Measurements from ENCODE around the gene TAF11.
A peak's percentile ranks its signal among the peaks of the same experiment; 100 is the strongest.
"Not testable (repeated sequence)": the region's sequence is repeated elsewhere in the genome, so short reads cannot be mapped to it uniquely, and the experiment has no call there.

Gene TAF11

DNA sequence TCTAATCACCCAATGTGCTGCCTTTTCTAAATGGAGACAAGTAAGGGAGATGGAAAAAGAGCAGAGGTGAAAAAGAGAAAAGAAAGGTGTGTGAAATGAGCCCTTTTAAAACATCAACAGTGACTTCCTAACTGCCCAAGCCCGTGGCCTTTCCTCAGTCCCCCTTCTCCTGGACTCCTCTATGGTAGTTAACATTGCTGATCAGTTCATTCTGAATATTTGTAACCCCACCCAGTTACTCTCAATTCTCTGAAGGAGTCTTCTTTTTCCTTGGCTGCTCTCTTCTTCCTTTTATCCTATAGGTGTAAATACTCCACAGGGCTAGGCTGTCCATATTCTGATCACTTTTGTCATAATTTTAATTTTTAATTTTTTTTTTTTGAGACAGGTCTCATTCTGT is 27.1 kb downstream of the TAF11 start:
- Mint-ChIP-seq H3K27me3 (no peaks in the 10 kb centered on the region), H3K4me3 (no peak overlapping the region), H3K4me1 (ENCODE audit: low read depth) (no peaks in the 10 kb centered on the region), H3K9me3 (no peaks in the 10 kb centered on the region), H3K27ac (no peak overlapping the region), H3K36me3 (ENCODE audit: low read depth) (peaks cover 52% of the 10 kb centered on the region)

DNA sequence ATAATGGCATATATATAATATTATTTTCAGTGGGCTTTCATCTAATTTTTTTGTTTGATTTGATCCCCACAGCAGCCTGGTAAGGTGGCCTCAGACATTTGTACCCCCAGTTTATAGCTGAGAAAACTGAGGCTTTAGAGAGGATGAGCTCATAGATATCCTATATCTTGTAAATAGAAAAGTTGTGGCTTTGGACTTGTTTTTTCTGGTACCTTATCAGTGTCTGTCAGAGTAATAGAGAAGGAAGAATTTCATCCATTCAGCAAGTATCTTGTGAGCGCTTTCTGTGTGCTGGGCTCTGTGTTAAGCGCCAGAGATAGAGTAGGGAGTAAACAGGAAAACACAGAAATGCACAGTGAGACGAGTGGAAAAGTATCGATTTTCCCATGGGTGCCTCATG is 27.9 kb downstream of the TAF11 start:
- Mint-ChIP-seq H3K27ac (no peak overlapping the region), H3K4me1 (ENCODE audit: low read depth) (no peaks in the 10 kb centered on the region), H3K9me3 (no peaks in the 10 kb centered on the region), H3K36me3 (ENCODE audit: low read depth) (peaks cover 57% of the 10 kb centered on the region), H3K27me3 (no peaks in the 10 kb centered on the region), H3K4me3 (no peak overlapping the region)

DNA sequence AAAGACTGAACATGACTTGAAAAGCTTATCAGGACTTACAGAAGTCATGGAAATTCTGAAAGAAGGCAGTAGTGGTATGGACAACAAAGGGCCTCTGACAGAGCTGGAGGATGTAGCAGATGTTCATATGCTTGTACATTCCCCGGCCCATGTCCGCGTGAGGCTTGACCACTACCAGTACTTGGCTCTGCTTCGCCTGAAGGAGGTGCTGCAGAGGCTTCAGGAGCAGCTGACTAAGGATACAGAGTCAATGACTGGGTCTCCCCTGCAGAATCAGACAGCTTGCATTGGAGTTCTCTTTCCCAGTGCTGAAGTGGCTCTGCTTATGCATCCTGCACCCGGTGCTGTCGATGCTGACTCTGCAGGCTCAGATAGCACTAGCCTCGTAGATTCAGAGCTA is 29.2 kb downstream of the TAF11 start:
- Mint-ChIP-seq H3K4me1 (ENCODE audit: low read depth) (no peaks in the 10 kb centered on the region), H3K27ac (no peak overlapping the region), H3K27me3 (no peaks in the 10 kb centered on the region), H3K4me3 (no peak overlapping the region), H3K9me3 (no peaks in the 10 kb centered on the region), H3K36me3 (ENCODE audit: low read depth) (peaks cover 56% of the 10 kb centered on the region)

DNA sequence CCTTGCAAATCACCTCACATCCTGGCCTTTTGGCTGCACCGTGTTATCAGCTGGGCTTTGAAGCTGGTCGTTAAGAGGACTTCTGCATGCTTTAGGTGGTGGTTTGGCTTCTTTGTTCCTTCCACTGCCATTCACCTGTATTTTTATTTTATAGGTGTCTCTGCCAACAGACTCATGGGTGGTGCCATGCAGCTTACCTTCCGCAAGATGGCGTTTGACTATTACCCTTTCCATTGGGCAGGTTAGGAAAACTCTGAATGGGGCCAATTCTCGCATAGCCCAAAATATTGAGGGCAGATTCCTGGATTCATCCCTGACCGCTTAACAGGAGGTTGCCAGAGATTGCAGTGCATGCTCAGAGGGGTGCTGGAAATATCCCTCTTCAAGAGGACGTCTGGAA is 32.4 kb downstream of the TAF11 start:
- no peak overlapping the region for H3K4me3 Mint-ChIP-seq
- H3K9me3 Mint-ChIP-seq = no peaks in the 10 kb centered on the region
- no peaks in the 10 kb centered on the region for H3K27me3 Mint-ChIP-seq
- H3K36me3 Mint-ChIP-seq (ENCODE audit: low read depth) = peaks cover 69% of the 10 kb centered on the region
- no peaks in the 10 kb centered on the region for H3K4me1 Mint-ChIP-seq (ENCODE audit: low read depth)
- no peak overlapping the region for H3K27ac Mint-ChIP-seq

DNA sequence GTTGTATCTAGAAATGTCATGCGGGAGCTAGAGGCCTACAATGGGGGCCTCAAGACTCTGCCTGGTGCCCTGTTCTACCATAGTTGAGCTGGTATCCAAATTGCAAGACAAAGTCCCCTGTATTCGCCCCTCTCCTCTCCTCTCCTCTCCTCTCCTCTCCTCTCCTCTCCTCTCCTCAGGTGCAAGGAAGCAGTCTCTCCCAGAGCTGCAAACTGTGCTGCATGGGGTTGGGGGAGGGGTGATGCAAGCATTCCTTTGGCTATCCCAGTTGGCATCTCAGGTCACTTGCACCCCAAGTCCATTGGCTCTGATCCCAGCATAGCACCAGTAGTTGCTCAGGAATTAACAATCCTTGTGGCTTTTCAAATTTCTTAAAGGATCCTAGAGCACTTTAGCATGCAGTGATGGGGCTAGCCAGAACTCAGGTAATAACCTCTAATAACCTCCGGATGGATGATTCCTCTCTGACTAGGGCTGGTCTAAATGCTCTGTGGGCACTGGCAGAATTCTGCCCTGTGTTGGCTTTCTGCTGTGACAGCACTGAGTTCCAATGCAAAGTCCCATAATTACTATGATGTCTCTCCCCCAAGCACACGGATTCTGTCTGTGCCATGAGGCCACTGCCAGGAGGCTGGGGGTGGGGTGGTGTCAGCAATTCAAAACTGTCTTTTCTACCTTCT is 35.3 kb downstream of the TAF11 start:
- H3K27me3 Mint-ChIP-seq = no peaks in the 10 kb centered on the region
- no peaks in the 10 kb centered on the region for H3K4me1 Mint-ChIP-seq (ENCODE audit: low read depth)
- no peaks in the 10 kb centered on the region for H3K9me3 Mint-ChIP-seq
- H3K27ac Mint-ChIP-seq = no peak overlapping the region
- peaks cover 54% of the 10 kb centered on the region for H3K36me3 Mint-ChIP-seq (ENCODE audit: low read depth)
- no peak overlapping the region for H3K4me3 Mint-ChIP-seq

DNA sequence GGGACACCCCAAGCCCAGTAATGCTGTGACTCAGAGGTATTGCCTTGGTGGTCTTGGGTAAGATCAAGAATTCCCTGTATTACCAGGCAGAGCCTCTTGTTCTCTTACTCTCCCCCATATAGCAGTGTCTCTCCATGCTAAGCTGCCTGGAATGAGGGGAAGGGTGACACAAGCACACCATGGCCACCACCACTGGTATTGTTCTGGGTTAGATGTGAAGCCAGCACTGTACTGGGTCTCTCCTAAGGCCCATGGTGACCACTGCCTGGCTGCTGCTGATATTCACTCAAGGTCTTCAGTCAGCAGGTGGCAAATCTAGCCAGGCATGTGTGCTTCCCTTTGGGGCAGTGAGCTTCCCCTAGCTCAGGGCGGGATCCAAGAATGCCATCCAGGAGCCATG is 36.5 kb downstream of the TAF11 start:
- no peaks in the 10 kb centered on the region for H3K4me1 Mint-ChIP-seq (ENCODE audit: low read depth)
- H3K36me3 Mint-ChIP-seq (ENCODE audit: low read depth) = peaks cover 47% of the 10 kb centered on the region
- H3K27ac Mint-ChIP-seq = no peak overlapping the region
- no peak overlapping the region for H3K4me3 Mint-ChIP-seq
- H3K9me3 Mint-ChIP-seq = no peaks in the 10 kb centered on the region
- H3K27me3 Mint-ChIP-seq = no peaks in the 10 kb centered on the region

DNA sequence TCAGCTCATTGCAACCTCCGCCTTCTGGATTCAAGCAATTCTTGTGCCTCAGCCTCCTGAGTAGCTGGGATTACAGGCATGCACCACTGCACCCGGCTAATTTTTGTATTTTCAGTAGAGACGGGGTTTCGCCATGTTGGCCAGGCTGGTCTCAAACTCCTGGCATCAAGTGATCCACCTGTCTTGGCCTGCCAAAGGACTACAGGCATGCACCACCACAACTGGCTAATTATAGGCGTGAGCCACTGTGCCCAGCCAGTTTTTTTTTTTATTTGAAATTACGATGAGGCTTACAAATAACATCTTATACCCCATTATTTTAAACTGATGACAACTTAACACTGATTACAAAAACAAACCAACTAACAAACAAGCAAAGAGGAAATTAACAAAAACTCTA is 38.8 kb downstream of the TAF11 start:
- not testable (repeated sequence) for H3K27me3 Mint-ChIP-seq; H3K4me1 Mint-ChIP-seq (ENCODE audit: low read depth); H3K27ac Mint-ChIP-seq; H3K9me3 Mint-ChIP-seq; H3K4me3 Mint-ChIP-seq
- peaks cover 39% of the 10 kb centered on the region for H3K36me3 Mint-ChIP-seq (ENCODE audit: low read depth)

DNA sequence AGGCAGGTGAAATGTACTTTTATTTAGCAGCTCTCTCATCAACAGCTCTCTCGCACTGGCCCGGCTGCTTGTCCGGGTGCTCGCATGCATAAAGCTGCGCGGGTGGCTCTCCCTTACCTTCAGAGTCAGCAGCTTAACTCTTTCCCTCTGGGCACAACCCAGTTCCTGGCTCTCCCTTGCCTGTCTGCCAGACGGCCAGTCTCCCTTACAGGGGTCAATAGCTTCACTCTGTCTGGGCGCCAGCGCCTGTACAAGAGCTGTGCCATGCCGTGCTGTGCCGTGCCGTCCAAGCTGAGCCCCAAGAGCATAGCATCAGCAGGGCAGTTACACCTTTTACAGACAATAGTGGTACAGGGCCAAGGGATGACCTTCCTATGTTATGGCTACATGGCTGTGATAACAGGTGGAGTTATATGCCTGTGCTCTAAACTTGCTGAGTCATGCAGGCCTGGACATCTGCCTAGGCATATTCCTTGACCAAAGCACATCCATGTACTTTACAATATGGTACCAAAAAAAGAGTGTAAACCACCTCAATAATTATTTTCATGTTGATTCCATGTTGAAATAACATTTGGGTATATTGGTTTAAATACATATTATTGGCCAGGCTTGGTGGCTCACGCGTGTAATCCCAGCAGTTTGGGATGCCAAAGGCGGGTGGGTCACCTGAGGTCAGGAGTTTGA is 48.0 kb downstream of the TAF11 start:
- peak overlapping the region; percentile 19 for H3K27ac Mint-ChIP-seq

DNA sequence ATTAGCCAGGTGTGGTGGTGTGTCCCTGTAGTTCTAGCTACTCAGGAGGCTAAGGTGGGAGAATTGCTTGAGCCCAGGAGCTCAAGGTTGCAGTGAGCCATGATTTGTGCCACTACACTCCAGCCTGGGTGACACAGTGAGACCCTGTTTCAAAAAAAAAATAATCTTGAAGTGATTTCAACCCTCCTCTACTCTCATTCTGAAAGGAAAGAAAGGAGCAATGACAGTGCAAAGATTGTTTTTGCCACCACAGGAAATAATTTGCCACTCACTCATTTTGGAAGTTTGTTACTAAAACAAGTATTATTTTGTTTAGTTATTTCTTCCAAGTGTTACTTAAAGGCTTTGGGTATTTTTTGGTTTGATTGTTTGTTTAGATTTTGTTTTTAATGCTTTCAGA is 50.3 kb downstream of the TAF11 start:
- Mint-ChIP-seq H3K9me3 (no peaks in the 10 kb centered on the region), H3K4me3 (no peak overlapping the region), H3K27ac (no peak overlapping the region), H3K27me3 (no peaks in the 10 kb centered on the region), H3K4me1 (ENCODE audit: low read depth) (no peaks in the 10 kb centered on the region), H3K36me3 (ENCODE audit: low read depth) (peaks cover 38% of the 10 kb centered on the region)

More for the DNA sequence above, 48.0 kb downstream of the TAF11 start:
- Mint-ChIP-seq H3K27me3 (no peaks in the 10 kb centered on the region), H3K4me3 (no peak overlapping the region), H3K4me1 (ENCODE audit: low read depth) (no peaks in the 10 kb centered on the region), H3K36me3 (ENCODE audit: low read depth) (peaks cover 35% of the 10 kb centered on the region), H3K9me3 (no peaks in the 10 kb centered on the region)

DNA sequence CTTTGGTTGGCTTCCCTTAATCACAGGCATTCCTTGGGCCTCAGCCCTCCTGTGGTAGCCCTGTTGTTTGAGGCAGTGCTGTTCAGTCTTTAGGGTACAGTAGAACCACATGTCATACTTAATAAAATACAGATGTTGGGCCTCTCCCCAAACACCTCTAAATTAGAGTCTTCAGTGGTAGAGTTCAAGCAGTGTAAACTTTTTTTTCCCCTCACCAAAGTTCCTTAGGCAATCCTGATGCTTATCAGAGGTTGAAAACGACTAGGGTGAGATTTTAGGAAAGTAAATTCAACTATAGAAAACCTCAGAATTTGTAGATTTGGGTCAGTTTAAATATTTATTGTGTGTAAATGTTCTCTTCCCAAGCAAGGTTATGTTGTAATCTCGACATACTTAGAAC is 51.4 kb downstream of the TAF11 start:
- H3K27ac Mint-ChIP-seq = no peak overlapping the region
- peaks cover 41% of the 10 kb centered on the region for H3K36me3 Mint-ChIP-seq (ENCODE audit: low read depth)
- no peaks in the 10 kb centered on the region for H3K27me3 Mint-ChIP-seq
- no peaks in the 10 kb centered on the region for H3K4me1 Mint-ChIP-seq (ENCODE audit: low read depth)
- no peak overlapping the region for H3K4me3 Mint-ChIP-seq
- no peaks in the 10 kb centered on the region for H3K9me3 Mint-ChIP-seq

DNA sequence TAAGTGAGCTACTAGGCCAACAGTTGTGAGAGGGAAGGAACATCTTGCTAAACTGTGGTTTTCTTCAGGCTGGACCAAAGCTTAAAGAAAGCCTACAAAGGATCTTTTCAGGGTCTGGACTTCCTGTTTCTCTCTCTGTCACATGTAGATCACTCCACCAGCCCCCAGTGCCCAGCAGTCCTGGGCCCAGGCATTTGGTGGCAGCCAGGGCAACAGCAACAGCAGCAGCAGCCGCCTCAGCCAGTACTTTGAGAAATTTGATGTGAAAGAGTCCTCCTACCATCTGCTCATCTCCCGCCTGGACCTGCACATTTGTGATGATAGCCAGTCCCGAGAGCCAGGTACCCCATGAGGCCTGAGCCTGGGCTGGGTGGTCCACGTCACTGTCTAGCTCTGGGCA is 51.8 kb downstream of the TAF11 start:
- H3K4me3 Mint-ChIP-seq = no peak overlapping the region
- no peaks in the 10 kb centered on the region for H3K4me1 Mint-ChIP-seq (ENCODE audit: low read depth)
- H3K9me3 Mint-ChIP-seq = no peaks in the 10 kb centered on the region
- H3K27ac Mint-ChIP-seq = no peak overlapping the region
- peaks cover 43% of the 10 kb centered on the region for H3K36me3 Mint-ChIP-seq (ENCODE audit: low read depth)
- no peaks in the 10 kb centered on the region for H3K27me3 Mint-ChIP-seq

DNA sequence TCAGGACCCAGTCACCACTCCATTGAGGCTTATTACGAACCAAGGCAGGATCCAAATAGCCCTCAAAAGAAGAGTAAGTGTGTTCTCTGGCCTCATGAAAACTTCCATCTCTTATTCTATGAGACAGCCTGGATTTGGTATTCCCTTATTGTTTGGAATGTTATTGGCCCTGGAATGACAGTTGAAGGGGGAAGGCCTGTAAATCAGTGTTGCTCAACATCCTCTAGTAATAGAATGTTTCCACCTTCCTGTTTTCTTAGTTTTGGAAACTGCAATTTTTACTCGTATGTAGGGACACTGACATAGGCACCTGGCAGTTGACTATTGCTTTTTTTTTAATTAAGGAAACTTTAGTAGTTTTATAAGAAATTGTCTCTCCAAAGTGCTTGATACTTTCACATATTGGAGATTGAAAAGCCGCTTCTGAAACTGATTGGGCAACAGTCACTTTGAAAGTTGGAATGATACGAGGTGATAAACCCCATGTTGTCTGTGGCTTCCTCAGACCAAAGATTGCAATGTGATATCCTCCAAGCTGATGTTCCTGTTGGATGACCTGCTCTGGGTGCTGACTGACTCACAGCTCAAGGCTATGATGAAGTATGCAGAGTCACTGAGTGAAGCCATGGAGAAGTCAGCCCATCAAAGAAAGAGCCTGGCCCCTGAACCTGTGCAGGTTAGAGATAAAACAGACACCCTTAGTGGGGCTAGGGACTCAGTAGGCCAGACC is 52.9 kb downstream of the TAF11 start:
- Mint-ChIP-seq H3K9me3 (no peaks in the 10 kb centered on the region), H3K27me3 (no peaks in the 10 kb centered on the region), H3K36me3 (ENCODE audit: low read depth) (peaks cover 47% of the 10 kb centered on the region), H3K4me3 (no peak overlapping the region), H3K27ac (no peak overlapping the region), H3K4me1 (ENCODE audit: low read depth) (no peaks in the 10 kb centered on the region)

DNA sequence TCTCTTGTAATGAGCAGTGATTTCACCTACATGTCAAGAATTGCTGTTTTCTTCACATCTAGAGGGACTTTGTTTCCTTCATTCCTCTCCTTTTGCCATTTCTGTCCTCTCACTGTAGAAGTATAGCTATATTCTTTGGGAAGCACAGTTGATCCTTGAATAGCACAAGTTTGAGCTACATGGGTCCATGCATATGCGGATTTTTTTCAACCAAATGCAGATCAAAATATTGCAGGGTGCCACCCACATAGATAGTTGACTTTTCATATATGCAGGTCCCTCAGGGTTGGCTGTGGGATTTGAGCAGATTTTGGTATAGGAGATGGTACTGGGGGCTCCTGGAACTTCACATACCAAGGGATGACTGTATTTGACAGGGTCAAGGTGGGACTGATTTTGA is 54.9 kb downstream of the TAF11 start:
- Mint-ChIP-seq H3K36me3 (ENCODE audit: low read depth) (peaks cover 39% of the 10 kb centered on the region), H3K4me1 (ENCODE audit: low read depth) (no peaks in the 10 kb centered on the region)

DNA sequence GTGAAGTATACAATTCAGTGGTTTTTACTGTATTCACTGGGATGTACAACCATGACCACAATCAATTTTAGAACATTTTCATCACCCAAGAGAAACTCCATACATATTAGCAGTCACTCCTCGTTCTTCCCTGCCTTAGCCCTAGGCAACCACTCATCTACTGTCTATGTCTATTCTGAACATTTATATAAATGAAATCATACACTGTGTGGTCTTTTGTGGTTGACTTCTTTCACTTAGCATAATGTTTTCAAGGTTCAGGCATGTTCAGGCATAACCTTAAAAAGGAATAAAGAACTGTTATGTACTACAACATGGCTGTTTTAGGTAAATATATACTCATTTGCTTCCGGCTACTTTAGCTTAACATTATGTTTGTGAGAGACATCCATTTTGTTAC is 58.7 kb downstream of the TAF11 start:
- Mint-ChIP-seq H3K36me3 (ENCODE audit: low read depth) (peaks cover 37% of the 10 kb centered on the region), H3K27ac (no peak overlapping the region), H3K4me1 (ENCODE audit: low read depth) (no peaks in the 10 kb centered on the region), H3K9me3 (no peaks in the 10 kb centered on the region), H3K27me3 (no peaks in the 10 kb centered on the region), H3K4me3 (no peak overlapping the region)

More for the DNA sequence above, 54.9 kb downstream of the TAF11 start:
- H3K27me3 Mint-ChIP-seq = no peaks in the 10 kb centered on the region
- no peaks in the 10 kb centered on the region for H3K9me3 Mint-ChIP-seq
- H3K27ac Mint-ChIP-seq = no peak overlapping the region
- H3K4me3 Mint-ChIP-seq = no peak overlapping the region
